Tibial nerve (tissue), 3 donors: ENCODE results near the gene SAMMSON.

Experiments used
- POLR2A ChIP-seq, 2 donors: fragments of 450-650 bp; IDR thresholded peaks; one replicate each; pipeline ENCODE4 v1.6.1; 2017; ENCODE audit warnings: antibody characterized with exemption in 2 of 2, mild to moderate bottlenecking in 2 of 2, moderate library complexity in 2 of 2
- TF ChIP-seq, protein P1 (sequence below), 5 experiments: fragments of 200-600 bp in 3 of 5; fragments of 450-650 bp in 2 of 5; sonication (generic) in 3 of 5; IDR thresholded peaks; one replicate each; pipeline ENCODE4 v1.5.1; 2016 to 2019; ENCODE audit warnings: antibody characterized with exemption in 5 of 5, mild to moderate bottlenecking in 3 of 5, moderate library complexity in 2 of 5

DNA sequence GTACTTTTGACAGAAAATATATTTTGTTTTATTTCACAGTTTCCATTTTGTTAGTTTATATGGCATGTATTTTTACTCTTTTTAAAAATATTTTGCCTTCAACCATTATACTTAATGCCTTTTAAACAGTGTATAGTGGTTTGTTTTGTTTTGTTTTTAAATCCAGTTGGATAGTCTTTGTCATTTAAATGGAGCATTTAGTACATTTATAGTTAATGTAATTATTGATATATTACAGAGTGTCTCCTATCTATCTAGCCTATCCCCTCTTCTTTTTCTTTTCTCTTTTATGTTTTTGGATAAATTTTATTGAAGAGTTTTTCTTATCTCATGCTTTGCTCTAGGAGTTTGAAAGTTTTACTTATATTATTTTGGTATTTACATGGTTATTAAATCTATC lies 3.6 kb downstream of the SAMMSON start:
- TF ChIP-seq, protein P1, sequence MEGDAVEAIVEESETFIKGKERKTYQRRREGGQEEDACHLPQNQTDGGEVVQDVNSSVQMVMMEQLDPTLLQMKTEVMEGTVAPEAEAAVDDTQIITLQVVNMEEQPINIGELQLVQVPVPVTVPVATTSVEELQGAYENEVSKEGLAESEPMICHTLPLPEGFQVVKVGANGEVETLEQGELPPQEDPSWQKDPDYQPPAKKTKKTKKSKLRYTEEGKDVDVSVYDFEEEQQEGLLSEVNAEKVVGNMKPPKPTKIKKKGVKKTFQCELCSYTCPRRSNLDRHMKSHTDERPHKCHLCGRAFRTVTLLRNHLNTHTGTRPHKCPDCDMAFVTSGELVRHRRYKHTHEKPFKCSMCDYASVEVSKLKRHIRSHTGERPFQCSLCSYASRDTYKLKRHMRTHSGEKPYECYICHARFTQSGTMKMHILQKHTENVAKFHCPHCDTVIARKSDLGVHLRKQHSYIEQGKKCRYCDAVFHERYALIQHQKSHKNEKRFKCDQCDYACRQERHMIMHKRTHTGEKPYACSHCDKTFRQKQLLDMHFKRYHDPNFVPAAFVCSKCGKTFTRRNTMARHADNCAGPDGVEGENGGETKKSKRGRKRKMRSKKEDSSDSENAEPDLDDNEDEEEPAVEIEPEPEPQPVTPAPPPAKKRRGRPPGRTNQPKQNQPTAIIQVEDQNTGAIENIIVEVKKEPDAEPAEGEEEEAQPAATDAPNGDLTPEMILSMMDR (IDR thresholded peaks at IDR 0.05) = no peak
- no peak for TF ChIP-seq POLR2A (IDR thresholded peaks at IDR 0.05)
